Breast epithelium (tissue), 4 donors: ENCODE data around the gene PTPRM. TPM values are rescaled to one million over a fixed set of nuclear protein-coding genes. Genes with fewer than 3 reads are reported as not detected.

ENCODE experiments used
- DNase-seq, 2 donors: peaks; one replicate each; pipeline ENCODE4 v3.0.0-alpha.2; 2019; ENCODE audit warnings: low spot score in 2 of 2
- H3K27ac ChIP-seq, 2 donors: fragments of 200-600 bp; sonication (generic) in 1 of 2; one replicate each; pipeline ENCODE4 v1.5.1; 2016 to 2019; ENCODE audit warnings: mild to moderate bottlenecking in 1 of 2
- H3K27me3 ChIP-seq, 2 donors: fragments of 200-600 bp; sonication (generic) in 1 of 2; one replicate each; pipeline versions ENCODE4 v1.5.1 to v1.6.0; 2017 to 2019; ENCODE audit warnings: control low read depth in 1 of 2, mild to moderate bottlenecking in 1 of 2
- H3K36me3 ChIP-seq: fragments of 200-600 bp; one replicate; pipeline ENCODE4 v1.5.1; 2019
- H3K4me1 ChIP-seq, 2 donors: fragments of 200-600 bp; sonication (generic); one replicate each; pipeline ENCODE4 v1.5.1; 2016 to 2019; ENCODE audit warnings: control low read depth in 1 of 2
- H3K4me3 ChIP-seq, 3 donors: fragments of 200-600 bp; sonication (generic); 1 replicate in 2 of 3; 2 replicates in 1 of 3; pipeline ENCODE4 v1.5.1; 2016 to 2019; ENCODE audit warnings: mild to moderate bottlenecking in 3 of 3, moderate library complexity in 2 of 3
- H3K9me3 ChIP-seq, 2 donors: fragments of 200-600 bp; sonication (generic) in 1 of 2; one replicate each; pipeline ENCODE4 v1.5.1; 2016 to 2019; ENCODE audit warnings: control low read depth in 1 of 2
- POLR2A ChIP-seq: fragments of 450-650 bp; IDR thresholded peaks from one replicate; pipeline ENCODE4 v1.6.1; 2016; ENCODE audit warnings: antibody characterized with exemption, mild to moderate bottlenecking, moderate library complexity
- POLR2AphosphoS5 ChIP-seq, 3 donors: sonication (generic); formaldehyde crosslinking; IDR thresholded peaks; one replicate each; pipeline ENCODE4 v1.6.1; 2017; ENCODE audit warnings: antibody characterized with exemption in 3 of 3
- intact Hi-C: fragments of 100-400 bp; cut with DNase I; formaldehyde crosslinking; loops from one replicate; pipeline ENCODE4 v1.15.1; 2023; ENCODE audit warnings: low total_unique reads
- total RNA-seq, 3 donors: library from RNA; depleted of rRNA; stranded (reverse); fragments of >200 nt; gene quantifications; one replicate each; pipeline ENCODE4 v1.1.0, GENCODE V29; 2016
- TF ChIP-seq, protein P1 (sequence below), 3 donors: fragments of 450-650 bp; IDR thresholded peaks; one replicate each; pipeline ENCODE4 v1.5.1; 2016 to 2017; ENCODE audit warnings: antibody characterized with exemption in 3 of 3, mild to moderate bottlenecking in 3 of 3, moderate library complexity in 3 of 3

PTPRM gene
- total RNA-seq, 3 donors from 2014 or later = 41.7 to 181 (median 140) TPM

GRCh38 chr18:8337211-8337610 lies 770.1 kb downstream of the PTPRM start:
- no peaks in the 10 kb centered on the region for H3K36me3 ChIP-seq
- no peaks in the 10 kb centered on the region for H3K4me1 ChIP-seq
- H3K4me3 ChIP-seq = no peak overlapping the region
- H3K9me3 ChIP-seq = no peaks in the 10 kb centered on the region
- DNase-seq = no peak
- no peak overlapping the region for H3K27ac ChIP-seq
- intact Hi-C loops = no loop called here
- TF ChIP-seq, protein P1, sequence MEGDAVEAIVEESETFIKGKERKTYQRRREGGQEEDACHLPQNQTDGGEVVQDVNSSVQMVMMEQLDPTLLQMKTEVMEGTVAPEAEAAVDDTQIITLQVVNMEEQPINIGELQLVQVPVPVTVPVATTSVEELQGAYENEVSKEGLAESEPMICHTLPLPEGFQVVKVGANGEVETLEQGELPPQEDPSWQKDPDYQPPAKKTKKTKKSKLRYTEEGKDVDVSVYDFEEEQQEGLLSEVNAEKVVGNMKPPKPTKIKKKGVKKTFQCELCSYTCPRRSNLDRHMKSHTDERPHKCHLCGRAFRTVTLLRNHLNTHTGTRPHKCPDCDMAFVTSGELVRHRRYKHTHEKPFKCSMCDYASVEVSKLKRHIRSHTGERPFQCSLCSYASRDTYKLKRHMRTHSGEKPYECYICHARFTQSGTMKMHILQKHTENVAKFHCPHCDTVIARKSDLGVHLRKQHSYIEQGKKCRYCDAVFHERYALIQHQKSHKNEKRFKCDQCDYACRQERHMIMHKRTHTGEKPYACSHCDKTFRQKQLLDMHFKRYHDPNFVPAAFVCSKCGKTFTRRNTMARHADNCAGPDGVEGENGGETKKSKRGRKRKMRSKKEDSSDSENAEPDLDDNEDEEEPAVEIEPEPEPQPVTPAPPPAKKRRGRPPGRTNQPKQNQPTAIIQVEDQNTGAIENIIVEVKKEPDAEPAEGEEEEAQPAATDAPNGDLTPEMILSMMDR (IDR thresholded peaks at IDR 0.05) = no peak
- TF ChIP-seq POLR2A = no peak
- TF ChIP-seq POLR2AphosphoS5 (IDR thresholded peaks at IDR 0.05) = no peak
- no peaks in the 10 kb centered on the region for H3K27me3 ChIP-seq

- TF ChIP-seq, protein P1 (IDR thresholded peaks at IDR 0.05) = no peak
- TF ChIP-seq POLR2A (no peak), POLR2AphosphoS5 (IDR thresholded peaks at IDR 0.05) (no peak)
- H3K36me3 ChIP-seq = no peaks in the 10 kb centered on the region
- no peaks in the 10 kb centered on the region for H3K4me1 ChIP-seq
- intact Hi-C loops = no loop called here
- no peak overlapping the region for H3K27ac ChIP-seq
- DNase-seq = no peak
- no peak overlapping the region for H3K4me3 ChIP-seq
- H3K27me3 ChIP-seq = no peaks in the 10 kb centered on the region
- no peaks in the 10 kb centered on the region for H3K9me3 ChIP-seq
Measured at GRCh38 chr18:8339210-8339609, 772.1 kb downstream of the PTPRM start.

- intact Hi-C loops = no loop called here
- H3K36me3 ChIP-seq = no peaks in the 10 kb centered on the region
- no peak overlapping the region for H3K27ac ChIP-seq
- DNase-seq = no peak
- no peak overlapping the region for H3K4me3 ChIP-seq
- no peaks in the 10 kb centered on the region for H3K27me3 ChIP-seq
- H3K9me3 ChIP-seq = no peaks in the 10 kb centered on the region
- TF ChIP-seq, protein P1 (IDR thresholded peaks at IDR 0.05) = no peak
- TF ChIP-seq POLR2A = no peak
- no peak for TF ChIP-seq POLR2AphosphoS5 (IDR thresholded peaks at IDR 0.05)
- no peaks in the 10 kb centered on the region for H3K4me1 ChIP-seq
Measured at GRCh38 chr18:8339952-8340351, 772.8 kb downstream of the PTPRM start.

- Histone ChIP-seq H3K4me1 (no peaks in the 10 kb centered on the region), H3K27ac (no peak overlapping the region), H3K36me3 (no peaks in the 10 kb centered on the region), H3K9me3 (no peaks in the 10 kb centered on the region), H3K27me3 (no peaks in the 10 kb centered on the region), H3K4me3 (no peak overlapping the region)
- intact Hi-C loops = no loop called here
- TF ChIP-seq, protein P1 (IDR thresholded peaks at IDR 0.05) = no peak
- TF ChIP-seq POLR2AphosphoS5 (IDR thresholded peaks at IDR 0.05) (no peak), POLR2A (no peak)
- DNase-seq = no peak
Measured at GRCh38 chr18:8341481-8342230, 774.5 kb downstream of the PTPRM start.

GRCh38 chr18:8348051-8348720 lies 781.1 kb downstream of the PTPRM start:
- no peaks in the 10 kb centered on the region for H3K4me1 ChIP-seq
- no peaks in the 10 kb centered on the region for H3K27me3 ChIP-seq
- H3K4me3 ChIP-seq = no peak overlapping the region
- H3K36me3 ChIP-seq = no peaks in the 10 kb centered on the region
- no peak overlapping the region for H3K27ac ChIP-seq
- H3K9me3 ChIP-seq = peaks cover 0 to 6% of the 10 kb centered on the region in 2 donors
- intact Hi-C loops = no loop called here
- TF ChIP-seq POLR2A (no peak), POLR2AphosphoS5 (IDR thresholded peaks at IDR 0.05) (no peak)
- TF ChIP-seq, protein P1 (IDR thresholded peaks at IDR 0.05) = no peak
- no peak for DNase-seq
